NCI-H2107 treated with DMSO at 0.1 percent for 48 hours (cell line): ENCODE results near the gene HPCAL1.
A peak's percentile ranks its signal among the peaks of the same experiment; 100 is the strongest.

Experiments used
- DNase-seq: peaks from one replicate; lab custom pipeline; 2025; ENCODE audit not compliant: unreplicated experiment; lab: John Stamatoyannopoulos, UW

Gene HPCAL1

GRCh38 chr2:10347562-10347948, 44.9 kb downstream of the HPCAL1 start:
- no peak for DNase-seq

- no peak for DNase-seq
Observed at GRCh38 chr2:10348891-10349290, 46.2 kb downstream of the HPCAL1 start.

GRCh38 chr2:10350761-10351160, 48.1 kb downstream of the HPCAL1 start:
- DNase-seq: no peak

GRCh38 chr2:10352361-10352760, 49.7 kb downstream of the HPCAL1 start:
- no peak for DNase-seq

GRCh38 chr2:10352972-10353371, 50.3 kb downstream of the HPCAL1 start:
- DNase-seq: no peak

GRCh38 chr2:10353931-10354330, 51.2 kb downstream of the HPCAL1 start:
- DNase-seq: no peak

- DNase-seq: no peak
Observed at GRCh38 chr2:10354399-10354798, 51.7 kb downstream of the HPCAL1 start.

- peak; percentile 96 for DNase-seq
Observed at GRCh38 chr2:10355471-10356438, 53.1 kb downstream of the HPCAL1 start.

- DNase-seq: no peak
Observed at GRCh38 chr2:10356439-10356811, 53.7 kb downstream of the HPCAL1 start.

GRCh38 chr2:10357193-10358169, 54.8 kb downstream of the HPCAL1 start:
- no peak for DNase-seq

- no peak for DNase-seq
Observed at GRCh38 chr2:10359246-10359645, 56.5 kb downstream of the HPCAL1 start.

GRCh38 chr2:10359731-10360329, 57.1 kb downstream of the HPCAL1 start:
- DNase-seq: no peak

- DNase-seq: no peak
Observed at GRCh38 chr2:10360460-10360849, 57.8 kb downstream of the HPCAL1 start.

GRCh38 chr2:10360850-10361588, 58.3 kb downstream of the HPCAL1 start:
- DNase-seq: no peak

- DNase-seq: no peak
Observed at GRCh38 chr2:10362096-10362897, 59.6 kb downstream of the HPCAL1 start.

- DNase-seq: no peak
Observed at GRCh38 chr2:10362898-10363454, 60.3 kb downstream of the HPCAL1 start.

GRCh38 chr2:10363861-10364610, 61.3 kb downstream of the HPCAL1 start:
- no peak for DNase-seq

GRCh38 chr2:10365412-10365811, 62.7 kb downstream of the HPCAL1 start:
- no peak for DNase-seq
